DND-41 (cell line): Measurements from ENCODE around the gene TRIM14.

Experiments used
- ATAC-seq: fragments of 200-7000 bp; cut with Tn5 transposase; 3 replicates; pipeline ENCODE4 v1.9.1; 2021; ENCODE audit warnings: low read depth; ENCODE audit not compliant: insufficient read depth
- DNase-seq: peaks from one replicate; pipeline ENCODE4 v3.0.0-alpha.2; 2020
- H2AFZ ChIP-seq: 2 replicates; pipeline ENCODE4 v1.6.0; 2012; ENCODE audit warnings: low read depth, low read length
- H3K27ac ChIP-seq: 2 replicates; pipeline ENCODE4 v1.5.1; 2012; ENCODE audit warnings: low read length, inconsistent platforms
- H3K27me3 ChIP-seq: fragments of 200-600 bp; sonication (generic); 2 replicates; pipeline ENCODE4 v1.6.0; 2012; ENCODE audit warnings: low read length, mild to moderate bottlenecking, inconsistent platforms; ENCODE audit not compliant: insufficient read depth, poor library complexity
- H3K36me3 ChIP-seq: 2 replicates; pipeline ENCODE4 v1.5.1; 2012; ENCODE audit warnings: low read length, inconsistent platforms; ENCODE audit not compliant: insufficient read depth
- H3K4me1 ChIP-seq: 2 replicates; pipeline ENCODE4 v1.5.1; 2012; ENCODE audit warnings: mild to moderate bottlenecking, low read length; ENCODE audit not compliant: insufficient read depth
- H3K4me2 ChIP-seq: 2 replicates; pipeline ENCODE4 v1.6.0; 2012; ENCODE audit warnings: mild to moderate bottlenecking, moderate library complexity, low read length, inconsistent platforms; ENCODE audit not compliant: insufficient read depth
- H3K4me3 ChIP-seq, 2 experiments: fragments of 200-600 bp in 1 of 2; shearing (Covaris generic) in 1 of 2; 2 replicates each; pipeline ENCODE4 v1.5.1; 2012 to 2016; ENCODE audit warnings: inconsistent platforms in 2 of 2, low read length in 2 of 2, mild to moderate bottlenecking in 2 of 2, low read depth in 1 of 2, moderate library complexity in 1 of 2
- H3K79me2 ChIP-seq: 2 replicates; pipeline ENCODE4 v1.6.0; 2012; ENCODE audit warnings: low read length, inconsistent platforms; ENCODE audit not compliant: insufficient read depth
- H3K9ac ChIP-seq: 2 replicates; pipeline ENCODE4 v1.6.0; 2012; ENCODE audit warnings: low read depth, mild to moderate bottlenecking, inconsistent platforms, low read length, moderate library complexity
- H3K9me3 ChIP-seq: 2 replicates; pipeline ENCODE4 v1.5.1; 2012; ENCODE audit warnings: low read length, moderate library complexity, mild to moderate bottlenecking, inconsistent platforms; ENCODE audit not compliant: insufficient read depth, severe bottlenecking
- H4K20me1 ChIP-seq: 2 replicates; pipeline ENCODE4 v1.6.0; 2012; ENCODE audit warnings: low read length; ENCODE audit not compliant: insufficient read depth
- EZH2 ChIP-seq: IDR thresholded peaks from 3 replicates; pipeline ENCODE4 v1.6.1; 2012; ENCODE audit warnings: borderline replicate concordance, low read depth, mild to moderate bottlenecking, moderate library complexity, low read length, inconsistent platforms; ENCODE audit not compliant: severe bottlenecking
- TF ChIP-seq, protein P1 (sequence below): IDR thresholded peaks from 2 replicates; pipeline ENCODE4 v1.5.1; 2012; ENCODE audit warnings: borderline replicate concordance, low read length, moderate library complexity, mild to moderate bottlenecking; ENCODE audit not compliant: poor library complexity, severe bottlenecking; ENCODE audit errors: extremely low read depth

Gene TRIM14

DNA sequence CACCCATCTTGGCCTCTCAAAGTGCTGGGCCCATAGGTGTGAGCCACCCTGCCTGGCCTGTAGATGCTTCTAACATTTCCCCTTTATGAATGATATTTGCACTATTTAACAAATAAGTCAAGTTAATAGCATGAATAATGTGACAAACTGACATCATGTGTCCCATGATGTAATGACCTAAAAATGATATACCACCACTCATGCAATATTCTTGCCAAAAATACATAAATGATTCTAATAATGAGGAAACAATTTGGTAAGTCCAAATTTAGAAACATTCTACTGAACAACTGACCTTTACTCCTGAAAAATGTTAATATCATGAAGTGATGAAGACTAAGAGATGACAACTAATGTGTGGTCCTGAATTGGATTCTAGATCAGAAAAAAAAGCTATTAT, 33.5 kb upstream of the TRIM14 start:
- H3K27ac ChIP-seq = no peak overlapping the region
- no peaks in the 10 kb centered on the region for H3K9me3 ChIP-seq
- H2AFZ ChIP-seq = no peak overlapping the region
- DNase-seq (no peak), ATAC-seq (no peak)
- H3K79me2 ChIP-seq = no peaks in the 10 kb centered on the region
- TF ChIP-seq EZH2 = no peak
- TF ChIP-seq, protein P1, sequence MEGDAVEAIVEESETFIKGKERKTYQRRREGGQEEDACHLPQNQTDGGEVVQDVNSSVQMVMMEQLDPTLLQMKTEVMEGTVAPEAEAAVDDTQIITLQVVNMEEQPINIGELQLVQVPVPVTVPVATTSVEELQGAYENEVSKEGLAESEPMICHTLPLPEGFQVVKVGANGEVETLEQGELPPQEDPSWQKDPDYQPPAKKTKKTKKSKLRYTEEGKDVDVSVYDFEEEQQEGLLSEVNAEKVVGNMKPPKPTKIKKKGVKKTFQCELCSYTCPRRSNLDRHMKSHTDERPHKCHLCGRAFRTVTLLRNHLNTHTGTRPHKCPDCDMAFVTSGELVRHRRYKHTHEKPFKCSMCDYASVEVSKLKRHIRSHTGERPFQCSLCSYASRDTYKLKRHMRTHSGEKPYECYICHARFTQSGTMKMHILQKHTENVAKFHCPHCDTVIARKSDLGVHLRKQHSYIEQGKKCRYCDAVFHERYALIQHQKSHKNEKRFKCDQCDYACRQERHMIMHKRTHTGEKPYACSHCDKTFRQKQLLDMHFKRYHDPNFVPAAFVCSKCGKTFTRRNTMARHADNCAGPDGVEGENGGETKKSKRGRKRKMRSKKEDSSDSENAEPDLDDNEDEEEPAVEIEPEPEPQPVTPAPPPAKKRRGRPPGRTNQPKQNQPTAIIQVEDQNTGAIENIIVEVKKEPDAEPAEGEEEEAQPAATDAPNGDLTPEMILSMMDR = no peak
- no peaks in the 10 kb centered on the region for H3K4me1 ChIP-seq
- no peak overlapping the region for H3K4me2 ChIP-seq
- H3K9ac ChIP-seq = no peak overlapping the region
- H3K36me3 ChIP-seq = no peaks in the 10 kb centered on the region
- no peaks in the 10 kb centered on the region for H3K27me3 ChIP-seq
- H4K20me1 ChIP-seq = no peaks in the 10 kb centered on the region
- no peak overlapping the region for H3K4me3 ChIP-seq

DNA sequence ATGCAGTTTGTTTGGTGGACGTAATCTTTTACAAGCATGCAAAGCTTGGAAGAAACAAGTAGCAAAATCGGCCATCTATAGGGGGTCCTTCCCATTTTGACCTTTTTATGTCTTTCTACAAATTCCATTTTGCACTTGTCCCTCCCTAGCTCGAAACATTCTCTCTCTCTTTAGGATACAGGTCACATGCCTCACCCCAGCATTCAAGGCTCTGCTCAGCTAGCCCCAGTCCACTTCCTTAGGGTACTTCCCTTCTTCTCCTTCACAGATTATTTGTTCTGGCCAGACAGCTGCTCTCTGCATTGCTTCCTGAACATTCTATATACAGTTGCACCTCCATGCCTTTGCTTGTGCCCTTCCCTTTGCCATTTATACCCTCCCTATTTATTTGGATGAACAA, 31.7 kb upstream of the TRIM14 start:
- H3K4me2 ChIP-seq = no peak overlapping the region
- H3K9ac ChIP-seq = no peak overlapping the region
- ATAC-seq (no peak), DNase-seq (no peak)
- no peaks in the 10 kb centered on the region for H3K27me3 ChIP-seq
- H2AFZ ChIP-seq = no peak overlapping the region
- H3K4me1 ChIP-seq = no peaks in the 10 kb centered on the region
- no peak for TF ChIP-seq EZH2
- TF ChIP-seq, protein P1 = no peak
- no peaks in the 10 kb centered on the region for H3K9me3 ChIP-seq
- H3K27ac ChIP-seq = no peak overlapping the region
- H3K79me2 ChIP-seq = no peaks in the 10 kb centered on the region
- H3K36me3 ChIP-seq = no peaks in the 10 kb centered on the region
- H4K20me1 ChIP-seq = no peaks in the 10 kb centered on the region
- H3K4me3 ChIP-seq = no peak overlapping the region

DNA sequence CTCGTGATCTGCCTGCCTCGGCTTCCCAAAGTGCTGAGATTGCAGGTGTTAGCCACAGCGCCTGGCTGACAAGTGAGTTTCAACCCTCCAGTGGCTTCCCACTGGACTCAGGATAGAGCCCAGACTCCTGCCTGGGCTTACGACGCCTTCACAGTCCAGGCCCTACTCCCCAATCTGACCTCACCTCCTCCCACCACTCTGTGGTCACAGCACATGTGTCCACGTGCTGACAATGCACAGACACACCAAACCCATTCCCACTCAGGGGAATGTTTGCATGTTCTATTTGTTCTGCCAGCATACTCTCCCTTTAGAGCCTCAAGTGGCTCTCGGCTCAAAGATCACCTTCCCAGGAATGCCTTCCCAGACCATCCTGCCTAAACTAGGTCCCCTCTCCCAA, 31.1 kb upstream of the TRIM14 start:
- no peak overlapping the region for H3K4me2 ChIP-seq
- no peak overlapping the region for H3K4me3 ChIP-seq
- no peaks in the 10 kb centered on the region for H3K79me2 ChIP-seq
- no peak overlapping the region for H2AFZ ChIP-seq
- TF ChIP-seq, protein P1 = no peak
- no peak for TF ChIP-seq EZH2
- H4K20me1 ChIP-seq = no peaks in the 10 kb centered on the region
- no peak overlapping the region for H3K9ac ChIP-seq
- no peaks in the 10 kb centered on the region for H3K36me3 ChIP-seq
- H3K27ac ChIP-seq = no peak overlapping the region
- no peaks in the 10 kb centered on the region for H3K27me3 ChIP-seq
- ATAC-seq = no peak
- DNase-seq = no peak
- no peaks in the 10 kb centered on the region for H3K4me1 ChIP-seq
- no peaks in the 10 kb centered on the region for H3K9me3 ChIP-seq

DNA sequence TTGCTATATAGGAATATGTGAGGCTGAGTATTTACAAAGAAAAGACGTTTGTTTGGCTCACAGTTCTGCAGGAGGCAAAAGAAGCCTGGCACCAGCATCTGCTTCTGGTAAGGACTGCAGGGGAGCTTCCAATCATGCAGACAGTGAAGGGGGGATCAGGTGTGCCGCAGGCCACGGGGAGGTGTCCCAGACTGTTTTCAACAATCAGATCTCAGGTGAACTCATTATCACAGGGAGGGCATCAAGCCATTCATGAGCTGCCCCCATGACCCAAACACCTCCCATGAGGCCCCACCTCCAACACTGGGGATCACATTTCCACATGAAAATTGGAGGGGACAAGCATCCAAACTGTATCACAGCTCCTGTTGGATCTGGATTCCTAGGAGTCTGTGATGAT, 30.4 kb upstream of the TRIM14 start:
- ATAC-seq = no peak
- no peak for TF ChIP-seq EZH2
- TF ChIP-seq, protein P1 = no peak
- Histone ChIP-seq H3K4me2 (no peak overlapping the region), H2AFZ (no peak overlapping the region), H3K27ac (no peak overlapping the region), H3K36me3 (no peaks in the 10 kb centered on the region), H3K9ac (no peak overlapping the region), H3K9me3 (no peaks in the 10 kb centered on the region), H3K27me3 (no peaks in the 10 kb centered on the region), H3K79me2 (no peaks in the 10 kb centered on the region), H4K20me1 (no peaks in the 10 kb centered on the region), H3K4me3 (no peak overlapping the region), H3K4me1 (no peaks in the 10 kb centered on the region)
- DNase-seq = no peak
